22Rv1 (cell line): ENCODE measurements around the gene PTPRE.

ENCODE experiments used
- CTCF ChIP-seq: fragments of 450-650 bp; IDR thresholded peaks from 2 replicates; pipeline ENCODE4 v1.5.1; 2017; ENCODE audit warnings: mild to moderate bottlenecking
- ZFX ChIP-seq: fragments of 450-650 bp; IDR thresholded peaks from 2 replicates; pipeline ENCODE4 v1.6.1; 2017; ENCODE audit warnings: antibody characterized with exemption, borderline replicate concordance

GRCh38 chr10:128098631-128099030, 191.7 kb downstream of the PTPRE start:
- TF ChIP-seq CTCF (no peak), ZFX (no peak)
